Measurements from ENCODE around the gene CLK2. TPM values are rescaled to one million over a fixed set of nuclear protein-coding genes. Genes with fewer than 3 reads are reported as not detected.

Gene CLK2
- total and polyA plus RNA-seq, 9 of the 15 experiments (the other 6 are each of a cell fraction or from before 2014, with no cell fraction given), result 13.5 to 81.4 (median 39.6) TPM

GRCh38 chr1:155228096-155228427 lies 45.2 kb downstream of the CLK2 start (continued):
- 0 out of 2 replicates have a peak, but pooled peaks have one; percentile 56 for TF ChIP-seq CUX1 (CRISPR knock-in tag; IDR thresholded peaks at IDR 0.05)

GRCh38 chr1:155227261-155228095 lies 45.8 kb downstream of the CLK2 start:
- DNase-seq (ENCODE audit: extremely low read depth in 1 of 4, low spot score in 3 of 4) (peak; percentile 100), ATAC-seq (peak; percentile 96), FAIRE-seq (peak; percentile 91)
- Histone ChIP-seq H3K9ac (ENCODE audit: insufficient read depth in 1 of 2, low read depth in 2 of 2, low read length in 2 of 2) (peak overlapping the region; percentile 83 to 96), H3K27ac (ENCODE audit: extremely low read depth, low read depth, low read length) (peak overlapping the region; percentile 86), H3K4me2 (ENCODE audit: insufficient read depth, low read length) (peak overlapping the region; percentile 84), H3K4me3 (peak overlapping the region; percentile 51), H3K36me3 (ENCODE audit: control insufficient read depth, insufficient read depth, low read length) (no peaks in the 10 kb centered on the region; the same call in 2 of the 3 replicates), H3K9me1 (ENCODE audit: control insufficient read depth, insufficient read depth, low read length) (no peaks in the 10 kb centered on the region), H3K27me3 (ENCODE audit: control insufficient read depth in 2 of 2, insufficient read depth in 2 of 2, low read length in 2 of 2) (no peaks in the 10 kb centered on the region), H3K4me1 (replicated peaks in 1 of 2; ENCODE audit: control insufficient read depth in 2 of 2, insufficient read depth in 2 of 2, low read length in 2 of 2) (peaks cover 30 to 50% of the 10 kb centered on the region in 2 experiments), H4K20me1 (replicated peaks; ENCODE audit: control insufficient read depth, insufficient read depth, low read length) (no peaks in the 10 kb centered on the region), H3K9me3 (replicated peaks; ENCODE audit: control insufficient read depth, insufficient read depth, low read depth, low read length) (no peaks in the 10 kb centered on the region), H3K79me2 (ENCODE audit: control insufficient read depth, insufficient read depth, low read length) (peaks cover 27% of the 10 kb centered on the region), H2AFZ (ENCODE audit: low read depth, low read length) (peak overlapping the region; percentile 81)
- TSS peak; percentile 99 for BruUV-seq (replicated peaks)
- in situ Hi-C loops (cut with MboI), result no loop called here
- intact Hi-C loops (cut with micrococcal nuclease), result loop anchor here (1.0 kb wide), 2 partner anchors 17 to 34 kb away; no protein-coding TSS in a partner anchor
- WGBS (ENCODE audit: insufficient coverage, low coverage, missing lambda C conversion rate), result under 1% methylated on average over 42 of the region's 42 CpGs
- ChIA-PET CTCF (ENCODE audit: low intra/inter-chr PET ratio) (interaction anchor here (2.7 to 3.2 kb wide), 2 partner anchors 20 to 51 kb away, joined by 17 to 31 read pairs; partner anchors contain the start of gene THBS3), POLR2A (interaction anchor here (0.6 to 1.9 kb wide), 6 partner anchors 17 to 111 kb away, joined by 3 to 7 read pairs (median 4); no protein-coding TSS in a partner anchor)
- peak; percentile 99 for TF ChIP-seq PKNOX1 (IDR thresholded peaks at IDR 0.05)
- no peak for TF ChIP-seq CEBPG (CRISPR knock-in tag; IDR thresholded peaks at IDR 0.05)
- TF ChIP-seq CEBPG (tag; conservative IDR thresholded peaks at IDR 0.05 in 1 of 2, IDR thresholded peaks at IDR 0.05 in 1 of 2), result no peak
- peak; percentile 100 for TF ChIP-seq ZNF740 (CRISPR knock-in tag; IDR thresholded peaks at IDR 0.05)
- peak in 1 of 2 experiments; percentile 96; a peak in 2 of 4 replicates for TF ChIP-seq ZNF740 (tag; IDR thresholded peaks at IDR 0.05)
- peak; percentile 70 for TF ChIP-seq ZNF395 (CRISPR knock-in tag; IDR thresholded peaks at IDR 0.05)
- peak; percentile 98 to 99 for TF ChIP-seq NRF1 (conservative IDR thresholded peaks at IDR 0.05 in 1 of 2, IDR thresholded peaks at IDR 0.05 in 1 of 2)
- TF ChIP-seq BDP1 (IDR thresholded peaks at IDR 0.05; ENCODE audit: insufficient read depth, insufficient read length), result no peak
